GM18511 (cell line): ENCODE measurements around the gene LIME1.
"Not testable (repeated sequence)": the region's sequence is repeated elsewhere in the genome, so short reads cannot be mapped to it uniquely, and the experiment has no call there.

ENCODE experiments used
- ATAC-seq: cut with Tn5 transposase; IDR thresholded peaks from one replicate; pipeline ENCODE4 v1.9.1; 2021; ENCODE audit warnings: mild to moderate bottlenecking, moderate library complexity; ENCODE audit not compliant: unreplicated experiment

Gene LIME1

DNA sequence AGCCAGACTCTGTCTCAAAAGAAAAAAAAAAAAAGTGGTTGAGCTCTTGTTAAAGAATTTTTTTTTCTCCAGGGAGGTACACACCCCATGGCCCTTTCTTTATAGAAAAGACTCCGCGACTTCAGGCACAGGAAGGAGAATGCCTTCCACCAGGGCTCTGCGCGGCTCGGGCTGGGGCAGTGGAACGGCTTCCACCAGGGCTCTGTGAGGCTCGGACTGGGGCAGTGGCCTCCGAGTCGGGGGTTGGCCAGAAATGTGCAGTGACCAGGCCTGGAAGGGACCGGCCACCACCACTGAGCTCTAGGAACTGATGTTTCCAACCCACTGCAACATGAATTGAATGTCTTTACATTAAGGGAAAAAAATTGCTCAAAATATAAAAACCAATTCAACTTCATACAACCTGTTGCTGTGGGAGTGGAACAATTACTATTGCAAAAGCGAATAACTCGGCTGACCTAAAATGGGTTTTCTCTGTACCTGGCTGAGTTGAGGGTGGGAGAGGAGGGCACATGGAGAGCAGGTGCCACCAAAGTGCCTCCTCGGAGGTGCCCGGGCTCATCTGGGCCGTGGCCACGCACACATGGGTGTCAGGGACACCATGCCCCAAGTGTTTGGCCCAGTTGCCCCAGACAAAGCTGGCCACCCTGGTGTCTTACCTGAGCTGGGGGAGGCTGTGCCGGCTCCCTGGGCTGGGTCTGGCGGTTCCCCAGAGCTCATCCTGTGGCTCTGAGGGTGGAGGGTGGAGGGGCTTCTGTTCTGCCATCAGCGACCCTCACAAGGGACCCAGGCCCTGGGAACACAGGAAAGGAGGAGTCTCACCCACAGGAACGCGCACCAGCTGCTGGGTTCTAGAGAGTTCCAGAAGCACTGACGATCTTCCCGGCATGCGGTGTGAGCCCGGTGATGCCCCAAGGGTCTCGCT, 32.4 kb downstream of the LIME1 start:
- no peak for ATAC-seq

DNA sequence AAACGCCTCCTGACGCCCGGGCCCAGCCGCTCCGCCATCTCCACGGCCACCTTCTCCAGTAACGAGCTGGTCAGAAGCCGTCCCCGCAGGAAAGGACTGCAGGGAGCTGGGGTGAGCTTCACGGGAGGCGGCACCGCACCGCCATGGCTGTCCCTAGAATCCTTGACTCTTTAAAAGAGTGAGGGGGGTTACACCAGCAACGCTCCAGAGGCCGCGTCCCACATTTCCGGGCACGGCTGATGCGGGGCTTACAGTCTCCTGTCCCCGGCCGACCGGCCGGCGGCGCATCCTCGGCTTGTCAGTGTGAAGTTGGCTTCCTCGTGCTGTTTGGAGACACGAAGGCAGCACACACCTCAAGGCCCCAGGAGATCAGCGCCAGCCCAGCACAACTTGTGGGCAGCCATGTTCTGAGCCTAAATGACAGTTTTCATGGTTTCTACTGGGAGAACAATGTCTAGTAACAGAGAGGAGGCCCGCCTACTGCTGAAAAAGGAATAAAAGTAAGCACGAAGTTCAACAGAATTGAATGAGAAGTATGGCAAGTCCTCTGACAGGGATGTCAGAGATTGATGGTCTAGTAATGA, 33.5 kb downstream of the LIME1 start:
- ATAC-seq = no peak

GRCh38 chr20:63771046-63771707, 34.7 kb downstream of the LIME1 start:
- no peak for ATAC-seq

GRCh38 chr20:63772781-63773518, 36.5 kb downstream of the LIME1 start:
- ATAC-seq = no peak

GRCh38 chr20:63773571-63774241, 37.2 kb downstream of the LIME1 start:
- ATAC-seq = no peak

DNA sequence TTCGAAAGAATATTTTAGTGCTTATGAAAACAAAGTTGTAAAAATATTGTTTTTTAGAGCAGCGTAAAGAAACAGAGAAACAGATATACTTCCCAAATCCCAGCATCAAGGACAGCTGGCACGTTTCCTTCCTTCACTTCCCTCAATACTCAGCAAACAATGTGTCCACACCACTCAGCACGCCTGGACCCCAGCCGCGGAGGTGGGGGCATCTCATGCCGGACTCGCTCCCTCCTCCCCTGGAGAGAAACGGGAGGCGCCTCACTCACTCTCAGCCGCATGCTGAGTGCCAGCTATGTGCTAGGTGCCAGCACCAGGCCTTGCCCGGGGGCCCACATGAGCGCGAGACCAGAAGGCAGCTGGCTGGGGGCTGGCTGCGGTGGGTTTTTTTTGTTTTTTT, 37.8 kb downstream of the LIME1 start:
- no peak for ATAC-seq

- no peak for ATAC-seq
Measured at GRCh38 chr20:63775096-63775978, 38.9 kb downstream of the LIME1 start.

DNA sequence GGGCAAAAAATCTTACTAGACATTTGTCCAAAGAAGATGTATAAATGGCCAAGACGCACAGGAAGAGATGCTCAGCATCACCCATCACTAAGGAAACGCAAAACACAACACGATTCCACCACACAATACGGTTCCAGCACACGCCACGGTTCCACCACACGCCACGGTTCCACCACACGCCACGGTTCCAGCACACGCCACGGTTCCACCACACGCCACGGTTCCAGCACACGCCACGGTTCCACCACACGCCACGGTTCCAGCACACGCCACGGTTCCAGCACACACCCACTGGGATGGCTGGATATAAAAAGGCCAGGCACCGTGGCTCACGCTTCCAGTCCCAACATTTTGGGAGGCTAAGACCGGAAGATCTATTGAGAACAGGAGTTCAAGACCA, 40.4 kb downstream of the LIME1 start:
- not testable (repeated sequence) for ATAC-seq

DNA sequence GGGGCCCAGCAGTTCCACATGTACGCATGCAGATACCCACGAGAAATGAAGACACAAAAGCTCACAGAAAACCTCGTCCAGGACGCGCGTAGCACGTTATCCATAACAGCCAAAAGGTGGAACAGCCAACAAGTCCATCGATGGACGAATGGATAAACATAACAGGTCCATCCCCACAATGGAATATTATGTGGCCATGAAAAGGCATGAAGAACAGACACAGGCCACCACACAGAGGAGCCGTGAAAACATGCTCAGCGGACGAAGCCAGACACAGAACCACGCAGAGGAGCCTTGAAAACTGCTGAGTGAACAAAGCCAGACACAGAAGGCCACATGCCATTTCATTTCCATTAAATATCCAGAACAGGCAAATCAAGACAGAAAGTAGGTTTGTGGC, 41.1 kb downstream of the LIME1 start:
- no peak for ATAC-seq

DNA sequence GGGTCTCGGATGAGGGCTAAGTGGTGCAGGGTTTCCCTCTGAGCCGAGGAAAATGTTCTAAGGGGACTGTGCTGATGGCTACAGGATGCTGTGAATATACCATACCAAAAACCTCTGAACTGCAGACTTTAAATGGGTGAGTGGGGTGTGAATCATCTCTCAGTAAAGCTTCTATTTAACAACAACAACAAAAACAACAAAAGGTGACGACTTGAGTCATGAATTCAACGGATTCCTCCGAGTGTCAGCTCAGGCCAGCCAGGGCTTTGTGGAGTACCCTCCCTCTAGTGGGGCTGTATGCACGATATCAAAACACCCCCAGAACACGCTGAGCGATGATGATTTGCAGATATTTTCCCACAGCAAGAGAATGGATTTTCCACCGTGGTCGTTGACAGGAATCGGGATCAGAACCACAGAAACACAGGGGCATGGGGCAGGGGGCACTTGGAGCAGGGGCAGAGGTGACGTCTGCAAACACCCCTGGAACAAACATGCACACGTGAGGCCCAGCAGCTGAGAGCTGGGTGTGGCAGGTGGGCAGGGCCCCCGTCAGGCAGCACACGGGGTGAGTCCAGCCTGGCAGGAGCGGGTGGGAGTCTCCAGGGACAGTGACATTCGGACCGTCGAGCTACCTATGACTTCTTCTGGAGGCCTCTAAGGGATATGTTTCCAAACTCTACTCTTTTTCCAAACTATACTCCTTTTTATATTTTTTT, 41.7 kb downstream of the LIME1 start:
- ATAC-seq = no peak

DNA sequence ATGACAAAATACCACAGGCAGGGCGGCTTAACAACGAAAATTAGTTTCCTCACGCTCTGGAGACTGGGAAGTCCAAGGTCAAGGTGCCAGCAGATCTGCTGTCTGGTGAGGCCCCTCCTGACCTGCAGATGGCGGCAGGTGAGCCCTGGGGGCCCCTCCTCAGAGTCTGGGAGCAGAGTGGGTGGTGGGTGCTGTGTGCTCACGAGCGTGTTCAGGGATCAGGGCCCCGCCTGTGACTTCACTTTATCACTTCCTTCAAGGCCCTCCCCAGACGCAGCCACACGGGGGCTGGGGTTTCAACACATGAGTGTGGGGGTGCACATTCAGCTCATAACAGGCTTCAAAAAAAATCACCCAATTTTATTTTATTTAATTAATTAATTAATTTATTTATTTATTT, 42.4 kb downstream of the LIME1 start:
- no peak for ATAC-seq

- ATAC-seq = no peak
Measured at GRCh38 chr20:63781181-63781580, 44.7 kb downstream of the LIME1 start.

GRCh38 chr20:63782051-63782471, 45.6 kb downstream of the LIME1 start:
- ATAC-seq = no peak

- ATAC-seq = no peak
Measured at GRCh38 chr20:63782521-63782971, 46.1 kb downstream of the LIME1 start.

DNA sequence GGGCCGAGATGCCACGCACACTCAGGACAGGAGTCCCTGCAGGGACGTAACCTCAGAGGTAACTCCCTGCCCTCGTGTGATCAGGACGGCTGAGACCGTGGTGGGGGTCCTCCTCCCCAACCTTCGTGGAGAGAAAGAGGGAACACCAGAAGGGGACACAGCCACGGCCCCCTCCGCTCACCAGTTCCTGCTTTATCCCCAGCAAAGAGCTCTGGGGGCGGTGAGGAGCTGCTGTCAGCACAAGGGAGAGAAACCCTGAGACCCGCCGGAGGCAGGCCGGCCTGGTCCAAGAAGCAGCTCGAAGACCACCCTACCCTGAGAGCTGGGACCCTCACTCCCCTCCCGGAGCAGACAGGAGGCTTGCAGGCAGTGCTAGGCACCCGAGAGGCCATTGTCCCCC, 47.5 kb downstream of the LIME1 start:
- no peak for ATAC-seq

DNA sequence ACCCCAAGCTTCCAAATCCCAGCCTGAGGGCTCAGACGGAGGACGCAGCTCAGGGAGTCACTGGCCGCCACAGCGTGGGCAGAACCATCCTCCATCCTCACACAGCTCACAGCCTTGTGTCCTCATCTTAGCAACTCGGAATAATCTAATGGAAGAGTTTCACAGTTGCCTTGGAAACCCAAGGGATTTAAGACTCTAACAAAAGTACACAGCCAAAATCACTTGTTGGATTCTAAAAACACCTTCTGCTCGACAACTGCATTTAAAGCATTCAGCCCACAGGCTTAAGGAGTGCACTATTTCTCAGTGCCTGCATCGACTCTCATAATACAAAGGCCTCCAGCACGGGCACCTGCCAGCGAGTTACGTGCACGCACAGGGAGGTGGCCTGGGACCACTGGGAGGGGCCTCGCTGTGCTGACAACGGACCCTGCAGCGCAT, 49.2 kb downstream of the LIME1 start:
- ATAC-seq = no peak

DNA sequence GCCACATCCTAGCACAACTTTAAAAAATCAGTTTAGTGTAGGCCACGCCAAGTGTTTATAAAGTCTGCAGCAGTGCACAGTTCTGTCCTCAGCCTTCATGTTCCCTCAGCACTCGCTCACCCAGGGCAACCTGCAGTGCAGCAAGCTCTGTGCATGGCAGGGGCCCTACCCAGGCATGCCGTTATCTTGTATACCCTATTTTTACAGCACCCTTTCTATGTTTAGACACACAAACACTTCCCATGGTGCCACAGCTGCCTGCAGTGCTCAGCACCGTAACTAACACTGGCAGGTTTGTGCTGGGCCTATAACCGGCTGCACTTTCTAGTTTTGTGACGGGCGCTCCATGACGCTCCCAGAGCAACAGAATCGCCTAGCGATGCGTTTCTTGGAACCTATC, 50.8 kb downstream of the LIME1 start:
- ATAC-seq = no peak

GRCh38 chr20:63787749-63788148, 51.3 kb downstream of the LIME1 start:
- no peak for ATAC-seq
